HG02840 (cell line): ENCODE data around the gene ATG2A.
A peak's percentile ranks its signal among the peaks of the same experiment; 100 is the strongest.

Experiments
- ATAC-seq: cut with Tn5 transposase; IDR thresholded peaks from one replicate; pipeline ENCODE4 v1.9.1; 2021; ENCODE audit warnings: mild to moderate bottlenecking, moderate library complexity, moderate number of reproducible peaks; ENCODE audit not compliant: unreplicated experiment, low FRiP score

The ATG2A gene

GRCh38 chr11:64859542-64860414, 57.2 kb downstream of the ATG2A start:
- peak; percentile 70 for ATAC-seq

- ATAC-seq: peak; percentile 8
These were observed 58.3 kb downstream of the ATG2A start for GRCh38 chr11:64858467-64859263.

- no peak for ATAC-seq
These were observed 59.5 kb downstream of the ATG2A start for GRCh38 chr11:64857485-64857884.

- no peak for ATAC-seq
These were observed 60.4 kb downstream of the ATG2A start for GRCh38 chr11:64856382-64857227.

GRCh38 chr11:64855596-64856304, 61.3 kb downstream of the ATG2A start:
- ATAC-seq: no peak

GRCh38 chr11:64854534-64855502, 62.2 kb downstream of the ATG2A start:
- no peak for ATAC-seq

- ATAC-seq: no peak
These were observed 62.9 kb downstream of the ATG2A start for GRCh38 chr11:64854157-64854533.

- no peak for ATAC-seq
These were observed 63.3 kb downstream of the ATG2A start for GRCh38 chr11:64853709-64854108.

- no peak for ATAC-seq
These were observed 64.1 kb downstream of the ATG2A start for GRCh38 chr11:64852804-64853509.

- ATAC-seq: peak; percentile 3
These were observed 65.1 kb downstream of the ATG2A start for GRCh38 chr11:64851831-64852351.

- peak; percentile 51 for ATAC-seq
These were observed 65.9 kb downstream of the ATG2A start for GRCh38 chr11:64850979-64851567.

- no peak for ATAC-seq
These were observed 67.2 kb downstream of the ATG2A start for GRCh38 chr11:64849598-64850356.

GRCh38 chr11:64848826-64849597, 68.0 kb downstream of the ATG2A start:
- no peak for ATAC-seq

- ATAC-seq: no peak
These were observed 68.7 kb downstream of the ATG2A start for GRCh38 chr11:64848214-64848825.

- no peak for ATAC-seq
These were observed 69.9 kb downstream of the ATG2A start for GRCh38 chr11:64846998-64847666.
